ENCODE measurements around the gene RPL39L.

The RPL39L gene

GRCh38 chr3:187079090-187080022, 59.9 kb downstream of the RPL39L start:
- no peak for TF ChIP-seq TAF1 (IDR thresholded peaks at IDR 0.05; ENCODE audit: borderline replicate concordance, insufficient read depth, low read length)
- no peak for TF ChIP-seq FOXP2 (optimal IDR thresholded peaks at IDR 0.05; ENCODE audit: borderline replicate concordance, extremely low read depth, extremely low read length, insufficient read depth)
- no peak for TF ChIP-seq SIN3A (IDR thresholded peaks at IDR 0.05; ENCODE audit: borderline replicate concordance, insufficient read depth, low read length)
- no peak for TF ChIP-seq REST (IDR thresholded peaks at IDR 0.05; ENCODE audit: insufficient read depth in 1 of 2, low read depth in 2 of 2, low read length in 2 of 2)
- TF ChIP-seq POLR2AphosphoS5 (IDR thresholded peaks at IDR 0.05; ENCODE audit: low read depth, low read length) = no peak

- TF ChIP-seq TAF1 (IDR thresholded peaks at IDR 0.05; ENCODE audit: borderline replicate concordance, insufficient read depth, low read length) = no peak
Measured at GRCh38 chr3:187077537-187077936, 61.8 kb downstream of the RPL39L start.

- TF ChIP-seq FOXP2 (optimal IDR thresholded peaks at IDR 0.05; ENCODE audit: borderline replicate concordance, extremely low read depth, extremely low read length, insufficient read depth) (no peak), TAF1 (IDR thresholded peaks at IDR 0.05; ENCODE audit: borderline replicate concordance, insufficient read depth, low read length) (no peak), SIN3A (IDR thresholded peaks at IDR 0.05; ENCODE audit: borderline replicate concordance, insufficient read depth, low read length) (no peak), REST (IDR thresholded peaks at IDR 0.05; ENCODE audit: insufficient read depth in 1 of 2, low read depth in 2 of 2, low read length in 2 of 2) (no peak), POLR2AphosphoS5 (IDR thresholded peaks at IDR 0.05; ENCODE audit: low read depth, low read length) (no peak)
Measured at GRCh38 chr3:187077085-187077484, 62.2 kb downstream of the RPL39L start.

- TF ChIP-seq TAF1 (IDR thresholded peaks at IDR 0.05; ENCODE audit: borderline replicate concordance, insufficient read depth, low read length) (no peak), SIN3A (IDR thresholded peaks at IDR 0.05; ENCODE audit: borderline replicate concordance, insufficient read depth, low read length) (no peak), POLR2AphosphoS5 (IDR thresholded peaks at IDR 0.05; ENCODE audit: low read depth, low read length) (no peak), FOXP2 (optimal IDR thresholded peaks at IDR 0.05; ENCODE audit: borderline replicate concordance, extremely low read depth, extremely low read length, insufficient read depth) (no peak), REST (IDR thresholded peaks at IDR 0.05; ENCODE audit: insufficient read depth in 1 of 2, low read depth in 2 of 2, low read length in 2 of 2) (no peak)
Measured at GRCh38 chr3:187076297-187076696, 63.0 kb downstream of the RPL39L start.

- TF ChIP-seq POLR2AphosphoS5 (IDR thresholded peaks at IDR 0.05; ENCODE audit: low read depth, low read length) (no peak), REST (IDR thresholded peaks at IDR 0.05; ENCODE audit: insufficient read depth in 1 of 2, low read depth in 2 of 2, low read length in 2 of 2) (no peak), FOXP2 (optimal IDR thresholded peaks at IDR 0.05; ENCODE audit: borderline replicate concordance, extremely low read depth, extremely low read length, insufficient read depth) (no peak), SIN3A (IDR thresholded peaks at IDR 0.05; ENCODE audit: borderline replicate concordance, insufficient read depth, low read length) (no peak), TAF1 (IDR thresholded peaks at IDR 0.05; ENCODE audit: borderline replicate concordance, insufficient read depth, low read length) (no peak)
Measured at GRCh38 chr3:187074846-187075245, 64.5 kb downstream of the RPL39L start.
